ENCODE measurements around the gene ASS1. TPM values are rescaled to one million over a fixed set of nuclear protein-coding genes. Genes with fewer than 3 reads are reported as not detected.

The ASS1 gene
- total RNA-seq, 1 experiment from 2014 or later = not detected

DNA sequence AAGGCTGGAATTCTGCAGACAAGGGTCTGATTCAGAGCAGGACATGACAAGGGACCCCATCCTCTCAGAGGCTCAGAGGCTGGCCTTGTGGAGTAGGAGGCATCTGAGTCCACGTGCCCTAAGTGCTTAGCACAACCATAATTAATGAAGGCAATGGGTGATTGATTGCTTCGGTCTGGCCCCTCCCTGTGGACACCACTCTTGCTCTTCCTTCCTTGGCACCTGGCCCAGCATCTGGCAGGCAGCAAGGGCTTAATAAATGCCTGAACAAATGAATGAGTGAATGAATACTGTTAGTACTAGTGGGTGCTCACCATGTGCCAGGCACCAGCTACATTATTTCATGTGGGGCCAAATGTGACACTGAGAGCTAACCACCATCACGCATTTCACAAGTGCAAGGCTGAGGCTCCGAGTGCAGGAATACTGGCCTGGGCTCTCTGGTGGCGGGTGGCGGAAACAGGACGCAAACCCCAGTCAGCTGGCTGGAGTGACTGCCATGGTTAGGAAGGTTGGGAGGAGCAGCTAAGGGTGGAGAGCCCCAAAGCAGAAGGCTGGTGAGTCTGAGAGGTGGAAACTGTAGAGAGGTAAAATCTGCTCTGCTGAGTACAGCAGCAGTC, 53.6 kb downstream of the ASS1 start:
- no peak for DNase-seq (ENCODE audit: low spot score)

DNA sequence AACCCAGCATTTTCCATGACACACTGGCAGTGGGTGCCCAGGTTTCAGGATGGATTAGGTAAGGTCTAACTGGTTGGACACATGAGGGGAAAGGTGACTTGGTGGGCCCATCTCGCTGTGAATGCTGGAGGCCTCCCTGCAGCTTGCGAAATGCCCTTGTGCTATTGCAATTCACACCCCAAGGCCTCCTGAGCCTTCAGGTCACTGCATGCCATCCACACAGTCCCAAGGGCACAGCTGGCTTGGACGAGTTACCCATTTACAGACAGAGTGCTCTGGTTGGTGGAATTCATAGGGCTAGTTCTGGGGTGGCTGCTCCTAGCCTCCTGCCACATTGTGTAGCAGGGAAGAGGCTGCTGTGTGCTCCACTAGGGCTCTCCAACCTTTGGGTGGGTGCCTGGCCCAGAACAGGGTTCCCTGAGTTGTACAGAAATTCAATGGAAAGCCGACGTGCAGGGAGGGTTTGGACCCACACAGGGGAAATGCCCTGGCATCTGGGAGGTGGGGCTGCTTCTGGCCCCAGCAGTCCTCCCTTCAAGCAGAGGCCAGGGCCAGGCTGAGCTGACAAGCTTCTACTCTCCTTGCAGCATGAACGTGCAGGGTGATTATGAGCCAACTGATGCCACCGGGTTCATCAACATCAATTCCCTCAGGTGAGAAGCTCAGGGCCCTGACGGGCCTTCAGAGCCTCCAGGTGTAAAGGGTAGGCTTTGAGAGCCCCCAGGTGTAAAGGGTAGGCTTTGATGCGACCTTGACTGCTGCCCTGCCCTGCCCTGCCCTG, 54.3 kb downstream of the ASS1 start:
- no peak for DNase-seq (ENCODE audit: low spot score)

DNA sequence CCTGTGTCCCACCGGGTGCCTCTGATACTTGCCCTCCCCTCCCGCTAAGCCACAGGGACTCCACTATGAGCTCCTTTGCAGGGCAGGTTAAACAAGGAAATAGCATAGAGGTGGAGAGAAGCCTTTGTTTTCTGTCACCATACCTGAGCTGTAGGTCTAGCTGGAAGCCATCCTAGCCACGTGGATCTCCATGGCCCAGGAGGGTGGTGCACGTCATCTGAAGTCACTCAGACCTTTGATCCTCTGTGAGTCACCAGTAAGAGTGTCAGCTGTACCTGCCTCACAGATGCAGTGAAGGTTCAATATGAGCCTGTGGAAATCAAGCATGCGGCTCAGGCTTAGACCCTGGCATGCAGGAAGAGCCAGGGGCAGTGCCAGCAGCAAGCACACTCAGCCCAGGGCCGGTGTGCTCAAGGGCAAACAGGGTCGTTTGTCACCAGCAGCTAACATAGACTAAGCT, 55.1 kb downstream of the ASS1 start:
- no peak for DNase-seq (ENCODE audit: low spot score)

DNA sequence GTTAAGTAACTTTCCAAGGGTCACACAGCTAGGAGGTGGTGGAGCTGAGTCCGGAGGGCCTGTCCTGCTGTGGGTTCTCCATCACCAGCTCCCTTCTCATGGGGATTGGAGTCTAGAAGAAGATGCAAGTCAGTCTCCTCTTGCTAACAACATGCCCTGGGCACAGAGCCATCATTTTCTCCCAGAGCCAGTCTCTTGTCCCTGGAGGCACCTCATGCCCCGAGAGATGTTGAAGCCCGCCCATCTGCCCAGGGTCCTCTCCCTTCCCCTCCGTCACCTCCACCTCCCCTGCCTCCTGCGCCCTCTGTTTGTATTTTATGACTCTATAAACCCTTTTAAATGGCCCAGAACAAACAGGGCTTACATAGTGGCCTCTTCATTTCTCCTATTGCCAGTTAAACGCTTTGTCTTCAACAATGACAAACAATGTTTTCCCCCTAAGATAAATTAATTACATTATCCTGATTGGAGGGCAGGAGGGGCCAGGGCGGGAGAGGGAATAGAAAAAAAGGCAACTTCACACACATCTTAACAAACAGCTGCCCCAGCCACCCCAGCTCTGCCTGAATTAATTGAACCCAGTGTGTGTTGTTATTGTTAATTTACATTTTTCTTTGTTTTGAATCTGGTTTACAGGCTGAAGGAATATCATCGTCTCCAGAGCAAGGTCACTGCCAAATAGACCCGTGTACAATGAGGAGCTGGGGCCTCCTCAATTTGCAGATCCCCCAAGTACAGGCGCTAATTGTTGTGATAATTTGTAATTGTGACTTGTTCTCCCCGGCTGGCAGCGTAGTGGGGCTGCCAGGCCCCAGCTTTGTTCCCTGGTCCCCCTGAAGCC, 55.8 kb downstream of the ASS1 start:
- no peak for DNase-seq (ENCODE audit: low spot score)

DNA sequence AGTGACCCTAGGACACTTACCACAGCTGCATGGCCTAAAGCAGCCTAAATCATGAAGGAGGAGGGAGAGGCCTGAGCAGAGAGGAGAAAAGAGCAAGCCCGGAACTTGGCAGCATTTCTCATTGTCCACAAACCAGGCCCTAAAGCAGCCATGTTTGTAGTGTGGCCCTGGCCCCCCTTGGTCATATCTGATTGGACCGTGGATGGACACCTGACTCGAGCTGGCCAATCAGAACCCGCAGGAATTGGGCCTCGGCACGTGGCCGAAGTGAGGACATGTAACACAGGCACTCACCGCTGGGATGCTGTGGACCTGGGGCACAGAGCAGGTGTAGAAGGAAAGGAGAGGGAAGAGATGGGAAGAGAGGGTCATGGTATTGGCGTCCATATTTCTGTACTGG, 56.9 kb downstream of the ASS1 start:
- no peak for DNase-seq (ENCODE audit: low spot score)

DNA sequence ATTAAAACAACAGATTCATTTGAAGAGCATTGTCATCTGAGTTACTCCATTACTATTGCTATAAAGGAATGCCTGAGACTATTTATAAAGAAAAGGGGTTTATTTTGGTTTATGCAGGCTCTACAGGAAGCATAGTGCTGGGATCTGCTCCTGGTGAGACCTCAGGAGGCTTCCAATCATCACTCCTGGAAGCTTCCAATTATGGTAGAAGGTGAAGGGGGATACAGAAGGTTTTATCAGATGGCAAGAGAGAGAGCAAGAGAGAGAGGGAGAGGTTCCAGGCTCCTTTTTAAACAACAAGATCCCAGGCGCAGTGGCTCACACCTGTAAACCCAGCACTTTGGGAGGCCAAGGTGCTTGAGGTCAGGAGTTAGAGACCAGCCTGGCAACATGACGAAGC, 63.5 kb downstream of the ASS1 start:
- no peak for DNase-seq (ENCODE audit: low spot score)

DNA sequence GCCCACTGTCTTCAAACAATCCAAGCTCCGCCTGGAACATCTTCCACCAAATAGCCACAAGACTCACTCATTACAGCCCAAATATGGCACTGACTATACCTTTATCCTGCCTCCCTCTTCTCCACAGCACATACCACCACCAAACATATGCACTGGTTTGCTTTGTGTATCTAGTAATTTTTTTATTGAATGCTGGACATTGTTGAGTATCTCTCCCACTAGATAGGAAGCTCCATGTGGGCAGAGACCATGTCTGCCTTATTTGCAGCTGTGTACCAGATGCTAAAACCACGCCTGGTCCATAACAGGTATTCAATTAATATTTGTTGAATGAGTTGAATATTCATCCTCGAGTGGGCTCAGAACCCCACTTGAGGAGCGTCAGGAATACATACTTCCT, 67.4 kb downstream of the ASS1 start:
- no peak for DNase-seq (ENCODE audit: low spot score)

DNA sequence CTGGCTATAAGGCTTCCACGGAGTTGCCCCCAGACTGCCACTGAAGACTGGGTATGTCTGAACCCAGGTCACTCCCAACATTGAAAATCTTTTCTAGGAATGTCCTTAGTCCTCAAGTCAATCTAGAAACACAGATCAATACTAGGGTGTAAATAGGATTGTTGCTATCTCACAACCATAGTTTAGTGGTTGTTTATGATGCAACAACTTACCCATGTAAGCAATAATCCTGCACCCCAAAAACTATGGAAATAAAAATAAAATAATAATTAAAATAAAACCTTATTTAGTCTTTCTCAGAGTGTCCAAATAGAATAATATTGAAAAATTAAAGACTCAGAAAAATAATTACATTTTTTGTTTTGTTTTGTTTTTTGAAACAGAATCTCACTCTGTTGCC, 68.3 kb downstream of the ASS1 start:
- no peak for DNase-seq (ENCODE audit: low spot score)

DNA sequence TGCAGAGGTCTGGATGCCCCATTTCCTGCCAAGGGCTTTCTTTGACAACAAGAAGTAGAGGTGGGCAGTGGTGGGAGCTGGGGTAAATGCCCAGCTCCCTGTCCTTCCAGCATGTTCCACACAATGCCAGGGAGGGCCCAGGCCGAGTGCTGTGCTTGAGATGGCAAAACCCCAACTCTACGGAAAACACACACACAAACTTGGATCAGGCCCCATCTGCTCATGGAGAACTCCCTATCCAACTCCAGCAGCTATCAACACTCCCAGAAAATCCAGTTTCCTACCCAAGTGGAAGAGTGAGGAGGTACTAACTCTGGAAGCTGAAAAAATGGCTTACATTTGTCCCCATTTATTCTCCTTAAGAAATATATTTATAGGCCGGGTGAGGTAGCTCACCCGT, 73.5 kb downstream of the ASS1 start:
- DNase-seq (ENCODE audit: low spot score) = no peak

DNA sequence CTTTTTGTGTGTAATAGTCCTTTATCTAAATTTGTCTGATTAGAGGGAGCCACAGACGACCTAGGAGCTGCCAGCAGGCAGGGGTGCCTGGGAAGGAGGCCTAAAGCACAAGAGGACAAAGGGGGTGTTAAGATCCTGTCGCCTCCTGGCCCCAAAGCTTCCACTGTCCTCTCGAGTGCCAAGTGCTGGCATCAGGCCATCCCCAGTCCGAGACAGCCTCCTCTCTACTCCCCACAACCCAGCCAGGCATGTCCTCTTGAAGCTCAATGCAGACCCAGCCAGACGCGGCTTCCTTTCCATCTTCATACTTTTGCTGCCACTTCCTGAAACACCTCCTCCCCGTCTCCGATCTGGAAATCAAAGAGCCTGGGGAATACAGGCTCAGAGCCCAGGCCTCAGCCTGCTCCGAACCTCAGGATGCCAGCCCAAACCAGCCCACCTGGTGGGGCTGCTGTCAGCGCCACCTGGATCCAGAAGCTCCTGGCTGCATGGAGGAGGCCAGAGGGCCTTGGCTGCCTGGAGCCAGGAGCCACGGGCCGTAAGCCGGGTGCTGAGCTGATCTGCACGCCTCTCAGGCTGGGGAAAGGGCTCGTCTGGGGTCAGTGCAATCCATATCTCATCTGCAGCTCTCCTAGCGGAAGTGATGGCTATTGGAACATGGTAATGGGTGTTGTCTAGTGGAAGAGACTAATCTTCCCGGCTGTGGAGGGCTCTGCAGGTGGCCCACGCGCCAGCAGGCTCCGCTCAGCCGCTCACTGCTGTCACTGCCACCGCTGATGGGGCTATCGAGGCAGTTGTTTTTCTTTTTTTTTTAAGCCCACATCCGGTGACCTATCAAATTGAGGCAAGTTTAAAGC, 74.4 kb downstream of the ASS1 start:
- DNase-seq (ENCODE audit: low spot score) = no peak

DNA sequence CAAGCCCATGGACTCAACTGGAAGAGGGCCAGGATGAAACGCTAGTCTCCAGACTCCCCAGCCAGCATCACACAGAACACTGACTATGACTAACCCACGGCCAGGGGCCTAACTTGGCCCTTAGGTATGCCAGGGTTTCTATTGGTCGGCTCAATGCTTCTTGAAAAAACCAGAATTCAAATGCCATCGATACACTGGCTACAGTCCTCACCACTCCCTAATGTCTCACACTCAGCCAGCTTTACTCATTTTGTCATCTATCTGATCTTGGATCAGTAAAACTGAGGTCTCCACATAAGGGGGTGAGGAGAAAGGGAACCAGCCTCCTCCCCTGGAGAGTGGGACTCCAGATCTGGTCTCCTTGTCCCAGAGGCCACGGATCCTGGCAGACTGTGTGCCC, 75.2 kb downstream of the ASS1 start:
- DNase-seq (ENCODE audit: low spot score) = no peak

DNA sequence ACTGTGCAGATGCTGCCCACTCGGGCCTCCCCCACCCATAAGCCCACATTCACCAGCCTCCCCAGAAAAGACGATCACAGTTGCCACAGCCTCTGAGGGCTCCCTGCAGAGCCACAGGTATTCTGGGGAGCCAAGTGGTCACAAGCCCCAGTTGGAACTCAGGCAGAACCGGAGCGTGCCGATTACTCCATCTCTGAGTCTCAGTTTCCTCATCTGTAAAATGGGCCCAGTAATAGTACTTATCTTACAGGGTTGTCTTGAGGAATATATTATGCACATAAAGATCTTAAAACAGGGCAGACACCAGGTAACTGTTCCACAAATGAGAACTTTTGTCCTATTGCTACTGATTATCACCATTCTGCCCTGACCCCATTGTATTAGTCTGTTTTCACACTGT, 77.0 kb downstream of the ASS1 start:
- no peak for DNase-seq (ENCODE audit: low spot score)

DNA sequence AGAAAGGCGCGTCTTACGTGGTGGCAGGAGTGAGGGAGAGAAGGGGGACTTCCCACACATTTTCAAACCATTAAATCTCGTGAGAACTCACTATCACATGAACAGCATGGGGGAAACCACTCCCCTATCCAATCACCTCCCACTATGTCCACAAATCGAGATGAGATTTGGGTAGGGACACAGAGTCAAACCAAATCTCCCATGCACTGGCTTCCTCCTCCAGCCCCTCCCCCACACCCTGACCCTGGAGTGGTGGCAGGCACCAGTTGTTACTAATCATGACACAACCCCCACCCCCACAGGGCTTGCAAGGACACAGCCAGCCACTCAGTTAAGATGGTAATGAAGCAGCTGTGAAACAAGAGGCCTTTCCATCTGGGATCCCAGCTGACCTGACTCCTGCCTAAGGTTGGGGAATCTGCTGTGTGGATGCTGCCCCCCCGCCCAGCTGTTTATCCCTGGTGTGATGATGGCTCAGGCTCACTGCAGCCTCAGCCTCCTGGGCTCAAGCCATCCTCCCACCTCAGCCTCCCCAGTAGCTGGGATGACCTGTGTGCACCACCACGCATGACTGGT, 77.6 kb downstream of the ASS1 start:
- no peak for DNase-seq (ENCODE audit: low spot score)

DNA sequence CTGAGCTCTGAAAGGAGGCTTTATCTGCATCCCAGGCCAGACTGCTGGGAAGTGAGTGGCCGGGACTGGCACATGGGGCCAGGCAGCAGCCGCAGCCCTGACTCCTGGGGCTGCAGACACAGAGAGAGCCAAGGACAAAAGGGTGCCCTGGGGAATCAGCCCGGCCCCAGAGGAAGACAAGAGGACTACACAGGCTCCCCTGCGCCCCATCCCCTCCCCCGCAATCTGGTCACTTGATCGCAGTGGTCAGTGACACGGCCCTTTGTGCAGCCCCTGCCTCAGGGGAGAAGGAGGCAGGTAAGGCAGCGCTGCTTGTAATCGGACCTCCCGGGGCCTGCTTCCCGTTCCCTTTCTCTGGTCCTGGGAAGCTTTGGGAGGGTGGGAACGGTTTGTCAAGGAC, 79.2 kb downstream of the ASS1 start:
- no peak for DNase-seq (ENCODE audit: low spot score)

DNA sequence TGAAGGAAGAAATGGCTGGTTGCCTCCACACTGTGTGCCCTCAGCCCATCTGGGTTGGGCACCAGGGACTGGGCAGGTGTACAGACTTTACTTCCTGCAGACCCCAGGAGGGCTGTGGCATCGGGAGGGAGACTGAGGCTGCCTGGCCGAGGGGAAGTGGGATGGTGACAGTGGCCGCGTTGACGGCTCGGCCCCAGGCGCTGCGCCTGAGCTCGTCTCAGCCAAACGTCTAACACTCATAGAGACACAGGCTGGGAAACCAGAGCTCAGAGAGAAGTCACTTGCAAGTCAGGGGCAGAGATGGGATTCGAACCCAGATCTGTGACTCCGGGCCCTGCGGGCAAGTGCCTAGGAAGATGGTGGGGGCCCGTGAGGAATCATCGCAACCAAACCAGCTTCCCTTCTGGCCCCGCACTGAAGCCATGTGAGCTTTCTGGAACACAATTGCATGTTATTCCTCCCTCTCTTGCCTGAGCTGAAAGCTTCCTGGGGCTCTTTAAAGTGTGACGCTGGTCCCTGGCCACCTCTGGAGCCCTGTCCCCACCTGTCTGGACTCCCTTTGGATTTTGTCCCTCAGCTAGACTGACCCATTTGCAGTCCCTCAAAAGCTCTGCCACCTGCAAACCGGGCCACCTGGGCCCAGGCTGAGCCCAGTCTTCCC, 81.6 kb downstream of the ASS1 start:
- no peak for DNase-seq (ENCODE audit: low spot score)

DNA sequence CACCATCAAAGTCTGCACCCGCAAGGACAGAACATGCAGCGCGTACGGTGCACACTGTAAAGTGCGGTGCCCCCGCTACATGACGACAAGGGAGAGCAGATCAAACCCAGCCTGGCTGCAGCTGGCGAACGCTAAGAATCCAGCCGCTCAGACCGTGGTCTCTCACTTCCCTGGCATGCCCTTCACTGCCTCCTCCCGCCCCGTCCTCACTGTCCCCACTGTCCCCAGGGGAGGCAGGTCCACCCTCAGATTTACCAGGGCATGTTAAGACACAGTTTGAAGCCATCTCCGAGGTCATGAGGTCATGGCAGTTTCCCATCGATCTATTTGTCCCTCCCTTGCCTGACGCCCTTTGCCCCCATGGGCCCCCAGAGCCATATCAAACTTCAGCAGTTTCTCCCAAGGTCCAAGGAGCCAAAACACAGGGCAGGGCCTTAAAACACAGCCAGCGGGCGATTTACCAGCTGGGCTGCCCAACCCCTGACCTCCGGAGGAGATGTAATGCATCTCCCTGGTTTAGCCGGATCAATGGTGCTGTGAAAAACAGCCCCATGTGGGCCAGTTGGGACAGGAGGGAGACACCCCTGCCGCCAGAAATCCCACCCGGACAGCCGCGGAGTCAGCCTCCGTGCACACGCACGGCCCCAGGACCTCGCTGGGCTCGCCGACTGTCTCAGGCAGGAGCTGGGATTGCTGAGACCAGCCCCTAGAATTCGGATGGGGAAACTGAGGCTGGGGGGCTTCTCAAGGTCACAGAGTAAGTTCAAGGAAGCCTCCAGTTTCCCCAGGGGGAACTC, 82.3 kb downstream of the ASS1 start:
- DNase-seq (ENCODE audit: low spot score) = no peak

DNA sequence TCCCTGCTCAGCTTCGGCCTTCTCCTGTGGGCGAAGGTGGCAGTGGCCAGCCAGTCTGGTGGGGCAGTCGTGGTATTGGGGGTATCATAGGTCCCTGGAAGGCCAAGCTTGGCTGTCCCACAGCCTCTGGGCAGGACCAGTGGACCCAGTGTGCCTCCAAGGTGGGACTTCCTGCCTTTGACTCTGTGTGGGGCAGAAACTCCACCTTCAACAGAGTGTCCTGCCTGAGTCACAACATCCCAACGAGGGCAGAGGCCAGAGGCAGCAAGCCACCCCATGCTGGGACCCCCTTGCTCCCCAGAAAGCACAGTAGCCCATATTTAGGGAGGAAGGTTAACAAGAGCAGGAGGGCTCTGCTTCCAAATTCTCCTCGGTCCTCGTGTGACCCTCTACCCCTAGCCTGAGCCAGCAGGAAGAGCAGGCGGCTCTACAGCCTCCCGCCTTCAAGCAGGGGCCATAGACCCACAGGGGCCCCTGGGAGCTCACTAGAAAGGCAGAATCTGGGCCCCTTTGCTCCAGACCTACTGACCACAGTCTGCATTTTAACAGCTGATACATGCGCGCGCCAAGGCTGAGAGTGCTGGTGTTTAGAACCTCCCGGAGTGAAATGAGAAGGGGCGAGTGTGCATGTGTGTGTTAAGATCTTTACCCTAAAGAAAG, 83.0 kb downstream of the ASS1 start:
- DNase-seq (ENCODE audit: low spot score) = no peak

DNA sequence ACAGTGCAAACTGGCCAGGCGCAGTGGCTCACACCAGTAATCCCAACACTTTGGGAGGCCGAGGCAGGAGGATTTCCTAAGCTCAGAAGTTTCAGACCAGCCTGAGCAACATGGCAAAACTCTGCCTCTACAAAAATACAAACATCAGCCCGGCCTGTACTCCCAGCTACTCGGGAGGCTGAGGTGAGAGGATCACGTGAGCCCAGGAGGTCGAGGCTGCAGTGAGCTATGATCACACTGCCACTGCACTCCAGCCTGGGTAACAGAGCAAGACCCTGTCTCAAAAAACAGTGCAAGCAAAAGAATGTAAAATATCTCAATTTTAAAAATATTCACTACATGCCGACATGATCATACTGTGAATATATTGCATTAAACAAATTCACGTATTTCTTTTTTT, 83.9 kb downstream of the ASS1 start:
- no peak for DNase-seq (ENCODE audit: low spot score)

DNA sequence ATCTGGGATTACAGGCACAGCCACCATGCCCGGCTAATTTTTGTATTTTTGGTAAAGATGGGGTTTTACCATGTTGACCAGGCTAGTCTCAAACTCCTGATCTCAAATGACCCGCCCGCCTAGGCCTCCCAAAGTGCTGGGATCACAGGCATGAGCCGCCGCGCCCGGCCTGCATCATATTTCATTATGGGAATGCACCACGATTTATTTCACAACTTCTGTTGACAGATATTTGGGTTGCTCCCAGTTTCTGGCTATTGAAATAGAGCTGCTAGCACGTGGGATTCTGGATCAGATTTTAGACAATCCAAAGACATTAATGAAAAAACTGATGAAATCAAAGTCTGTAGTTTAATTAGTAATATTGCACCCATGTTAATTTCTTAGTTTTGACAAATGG, 86.2 kb downstream of the ASS1 start:
- DNase-seq (ENCODE audit: low spot score) = no peak

DNA sequence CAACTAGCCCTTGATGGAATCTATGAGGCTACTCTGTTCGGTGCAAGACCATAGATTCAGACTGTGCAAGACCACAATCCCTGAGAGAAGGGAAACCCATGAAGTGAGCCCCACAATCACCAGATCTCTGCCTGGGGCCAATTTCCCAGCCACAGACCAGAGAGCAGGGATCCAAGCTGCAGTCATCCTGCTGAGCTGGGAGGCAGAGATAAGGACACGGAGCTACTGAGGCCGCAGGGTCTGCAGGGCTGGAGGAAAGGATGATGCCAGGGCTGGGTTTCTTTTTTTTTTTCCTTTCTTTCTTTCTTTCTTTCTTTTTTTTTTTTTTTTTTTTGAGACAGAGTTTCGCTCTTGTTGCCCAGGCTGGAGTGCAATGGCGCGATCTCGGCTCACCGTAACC, 86.9 kb downstream of the ASS1 start:
- DNase-seq (ENCODE audit: low spot score) = no peak
